ENCODE results near the gene PALLD.

- TF ChIP-seq CTCF (IDR thresholded peaks at IDR 0.05) (no peak), EZH2 (IDR thresholded peaks at IDR 0.05) (no peak)
Measured at GRCh38 chr4:168648494-168648893, 151.6 kb downstream of the PALLD start.
